Smooth muscle cell (in vitro differentiated cells): ENCODE data around the gene BPHL. TPM values are rescaled to one million over a fixed set of nuclear protein-coding genes. Genes with fewer than 3 reads are reported as not detected.
"Not testable (repeated sequence)": the region's sequence is repeated elsewhere in the genome, so short reads cannot be mapped to it uniquely, and the experiment has no call there.

Experiments used
- DNase-seq: peaks from one replicate; lab custom pipeline; 2025; ENCODE audit not compliant: unreplicated experiment; lab: John Stamatoyannopoulos, UW
- H2AFZ ChIP-seq: fragments of 200-600 bp; sonication (generic); 2 replicates; pipeline ENCODE4 v1.6.0; 2016; ENCODE audit warnings: antibody characterized with exemption, low read depth, mild to moderate bottlenecking
- H3F3A ChIP-seq: fragments of 200-600 bp; sonication (generic); 2 replicates; pipeline ENCODE4 v1.6.0; 2017; ENCODE audit warnings: antibody characterized with exemption, low read depth
- H3K27ac ChIP-seq: fragments of 200-600 bp; sonication (generic); 2 replicates; pipeline ENCODE4 v1.5.1; 2016; ENCODE audit warnings: low read depth, mild to moderate bottlenecking
- H3K27me3 ChIP-seq: fragments of 200-600 bp; sonication (generic); 2 replicates; pipeline ENCODE4 v1.6.1; 2016; ENCODE audit warnings: low read depth, mild to moderate bottlenecking
- H3K36me3 ChIP-seq: fragments of 200-600 bp; sonication (generic); 2 replicates; pipeline ENCODE4 v1.5.1; 2016; ENCODE audit warnings: low read depth
- H3K4me1 ChIP-seq: fragments of 200-600 bp; sonication (generic); 2 replicates; pipeline ENCODE4 v1.5.1; 2016; ENCODE audit warnings: low read depth
- H3K4me2 ChIP-seq: fragments of 200-600 bp; sonication (generic); 2 replicates; pipeline ENCODE4 v1.6.0; 2016; ENCODE audit warnings: mild to moderate bottlenecking
- H3K4me3 ChIP-seq: fragments of 200-600 bp; sonication (generic); 2 replicates; pipeline ENCODE4 v1.5.1; 2016; ENCODE audit warnings: mild to moderate bottlenecking
- H3K79me2 ChIP-seq: fragments of 200-600 bp; sonication (generic); 2 replicates; pipeline ENCODE4 v1.6.0; 2016; ENCODE audit warnings: low read depth, mild to moderate bottlenecking
- H3K9ac ChIP-seq: fragments of 200-600 bp; sonication (generic); 2 replicates; pipeline ENCODE4 v1.6.0; 2016; ENCODE audit warnings: low read depth
- H3K9me3 ChIP-seq: fragments of 200-600 bp; sonication (generic); replicated peaks from 2 replicates; pipeline ENCODE4 v1.5.1; 2016; ENCODE audit warnings: low read depth
- H4K20me1 ChIP-seq: fragments of 200-600 bp; sonication (generic); 2 replicates; pipeline ENCODE4 v1.6.0; 2016; ENCODE audit warnings: low read depth
- CTCF ChIP-seq: fragments of 200-600 bp; sonication (generic); IDR thresholded peaks from 2 replicates; pipeline ENCODE4 v1.5.1; 2017; ENCODE audit warnings: borderline replicate concordance, mild to moderate bottlenecking, antibody characterized with exemption; ENCODE audit not compliant: insufficient read depth, poor library complexity, severe bottlenecking
- WGBS: methylation state at CpG from one replicate; pipeline ENCODE4 v1.1.7; 2016; ENCODE audit warnings: low lambda C conversion rate; 5-methylcytosine and 5-hydroxymethylcytosine counted together
- polyA plus RNA-seq: library from polyadenylated mRNA; unstranded; fragments of >200 nt; fragmentation: Nextera tagmentation; extraction: Ambion mirVana; gene quantifications from 2 replicates; pipeline ENCODE4 v1.2.1, GENCODE V29; 2016
- total RNA-seq: library from RNA; depleted of rRNA; stranded (reverse); fragments of >200 nt; gene quantifications from 2 replicates; pipeline ENCODE4 v1.2.3, GENCODE V29; 2014

The BPHL gene
- total and polyA plus RNA-seq, 2 experiments from 2014 or later, result 21.3 to 43.6 TPM

- DNase-seq, result no peak
- H3K9me3 ChIP-seq, result no peaks in the 10 kb centered on the region
- H3K36me3 ChIP-seq, result no peaks in the 10 kb centered on the region
- peak overlapping the region; percentile 91 for H3K27ac ChIP-seq
- H2AFZ ChIP-seq, result no peak overlapping the region
- H3K79me2 ChIP-seq, result no peaks in the 10 kb centered on the region
- H3K4me3 ChIP-seq, result no peak overlapping the region
- H3K4me2 ChIP-seq, result peak overlapping the region; percentile 40
- no peak for TF ChIP-seq CTCF
- H3K27me3 ChIP-seq, result no peaks in the 10 kb centered on the region
- peak overlapping the region; percentile 64 for H3K9ac ChIP-seq
- 6% methylated on average over 7 of the region's 7 CpGs for WGBS
- peaks cover 42% of the 10 kb centered on the region for H3K4me1 ChIP-seq
- H4K20me1 ChIP-seq, result no peaks in the 10 kb centered on the region
- peaks cover 26% of the 10 kb centered on the region for H3F3A ChIP-seq
Observed at GRCh38 chr6:3165631-3166534, 47.4 kb downstream of the BPHL start.

- Histone ChIP-seq H3K4me1 (peaks cover 42% of the 10 kb centered on the region), H3F3A (peaks cover 18% of the 10 kb centered on the region), H3K27ac (peak overlapping the region; percentile 91), H3K4me2 (peak overlapping the region; percentile 40)
- not testable (repeated sequence) for H4K20me1 ChIP-seq, H3K36me3 ChIP-seq, DNase-seq, H3K27me3 ChIP-seq, H2AFZ ChIP-seq, H3K9ac ChIP-seq, H3K4me3 ChIP-seq, H3K9me3 ChIP-seq, H3K79me2 ChIP-seq
- 46% methylated on average over 10 of the region's 10 CpGs for WGBS
Observed at GRCh38 chr6:3166535-3167225, 48.2 kb downstream of the BPHL start.

GRCh38 chr6:3168046-3168445 is 49.5 kb downstream of the BPHL start:
- H3K4me1 ChIP-seq, result peaks cover 46% of the 10 kb centered on the region
- H4K20me1 ChIP-seq, DNase-seq, H3K79me2 ChIP-seq, H3K9me3 ChIP-seq, H3K4me2 ChIP-seq, H3K27me3 ChIP-seq, H2AFZ ChIP-seq, H3K36me3 ChIP-seq, H3K4me3 ChIP-seq, H3K9ac ChIP-seq, H3F3A ChIP-seq: not testable (repeated sequence)
- WGBS, result 93% methylated on average over 10 of the region's 10 CpGs
- H3K27ac ChIP-seq, result peak overlapping the region; percentile 91

GRCh38 chr6:3170676-3171075 is 52.2 kb downstream of the BPHL start:
- WGBS, result 100% methylated on average over 15 of the region's 24 CpGs
- H3K27me3 ChIP-seq, H3K79me2 ChIP-seq, DNase-seq, H3F3A ChIP-seq, H3K4me3 ChIP-seq, H3K9ac ChIP-seq, H3K9me3 ChIP-seq, H2AFZ ChIP-seq, H3K4me2 ChIP-seq, H3K36me3 ChIP-seq, H4K20me1 ChIP-seq: not testable (repeated sequence)
- Histone ChIP-seq H3K27ac (peak overlapping the region; percentile 92), H3K4me1 (peaks cover 30% of the 10 kb centered on the region)

GRCh38 chr6:3171313-3172175 is 53.0 kb downstream of the BPHL start:
- H3K4me3 ChIP-seq, H2AFZ ChIP-seq, H3K9me3 ChIP-seq, H3F3A ChIP-seq, H3K79me2 ChIP-seq, H3K36me3 ChIP-seq, H3K27me3 ChIP-seq, H4K20me1 ChIP-seq, DNase-seq: not testable (repeated sequence)
- peaks cover 22% of the 10 kb centered on the region for H3K4me1 ChIP-seq
- peak overlapping the region; percentile 92 for H3K27ac ChIP-seq
- peak overlapping the region; percentile 18 for H3K4me2 ChIP-seq
- H3K9ac ChIP-seq, result peak overlapping the region; percentile 85
- 60% methylated on average over 17 of the region's 17 CpGs for WGBS

GRCh38 chr6:3172789-3173188 is 54.3 kb downstream of the BPHL start:
- not testable (repeated sequence) for H3K79me2 ChIP-seq, H3F3A ChIP-seq, H3K4me3 ChIP-seq, H4K20me1 ChIP-seq, DNase-seq, H3K4me2 ChIP-seq, H3K27me3 ChIP-seq, H3K36me3 ChIP-seq, H2AFZ ChIP-seq, H3K9me3 ChIP-seq
- 49% methylated on average over 4 of the region's 4 CpGs for WGBS
- Histone ChIP-seq H3K27ac (peak overlapping the region; percentile 92), H3K4me1 (peaks cover 11% of the 10 kb centered on the region), H3K9ac (peak overlapping the region; percentile 46)

- not testable (repeated sequence) for H3K4me2 ChIP-seq, H3K4me3 ChIP-seq, H3K36me3 ChIP-seq, DNase-seq, H2AFZ ChIP-seq, H3K79me2 ChIP-seq, H4K20me1 ChIP-seq, H3K27me3 ChIP-seq, H3K9ac ChIP-seq, H3F3A ChIP-seq, H3K9me3 ChIP-seq, H3K27ac ChIP-seq
- WGBS, result 82% methylated on average over 11 of the region's 11 CpGs
- peaks cover 11% of the 10 kb centered on the region for H3K4me1 ChIP-seq
Observed at GRCh38 chr6:3173636-3174089, 55.2 kb downstream of the BPHL start.
